K562 (cell line): ENCODE results near the gene ZNF17. TPM values are rescaled to one million over a fixed set of nuclear protein-coding genes. Genes with fewer than 3 reads are reported as not detected.
A peak's percentile ranks its signal among the peaks of the same experiment; 100 is the strongest.

Source experiments
- ARID1B ChIP-seq: fragments of 450-650 bp; IDR thresholded peaks from 2 replicates; pipeline ENCODE4 v1.6.1; 2016; ENCODE audit warnings: antibody characterized with exemption, mild to moderate bottlenecking, inconsistent platforms
- CHAMP1 ChIP-seq: fragments of 450-650 bp; IDR thresholded peaks from 2 replicates; pipeline ENCODE4 v1.6.1; 2016; ENCODE audit warnings: mild to moderate bottlenecking
- CXXC5 ChIP-seq: fragments of 250-450 bp; sonication (Bioruptor Pico); IDR thresholded peaks from 2 replicates; pipeline ENCODE4 v1.8.0; 2022; ENCODE audit warnings: inconsistent platforms, mild to moderate bottlenecking, moderate library complexity
- DMBX1 ChIP-seq: fragments of 250-450 bp; sonication (Bioruptor Pico); IDR thresholded peaks from 2 replicates; pipeline ENCODE4 v1.8.0; 2022; ENCODE audit warnings: inconsistent platforms, mild to moderate bottlenecking, moderate library complexity, borderline replicate concordance
- ESRRA ChIP-seq: fragments of 450-650 bp; IDR thresholded peaks from 2 replicates; pipeline ENCODE4 v1.6.1; 2014; ENCODE audit warnings: low read depth, mild to moderate bottlenecking, moderate library complexity, borderline replicate concordance
- ETV1 ChIP-seq: fragments of 450-650 bp; conservative IDR thresholded peaks from 2 replicates; pipeline ENCODE4 v1.6.1; 2016; ENCODE audit warnings: missing genetic modification characterization, control low read depth, low read depth, missing compliant biosample characterization
- FOXK2 ChIP-seq, 2 experiments: fragments of 450-650 bp; IDR thresholded peaks in 1 of 2; conservative IDR thresholded peaks in 1 of 2; 2 replicates each; pipeline ENCODE4 v1.6.1; 2016; ENCODE audit warnings: low read depth in 2 of 2, mild to moderate bottlenecking in 1 of 2
- KHSRP ChIP-seq: fragments of 450-650 bp; IDR thresholded peaks from 2 replicates; pipeline ENCODE4 v1.6.1; 2017
- MCM7 ChIP-seq, 2 experiments: fragments of 450-650 bp; IDR thresholded peaks; 2 replicates each; pipeline ENCODE4 v1.6.1; 2016 to 2018
- NR1H2 ChIP-seq: sonication (generic); formaldehyde crosslinking; IDR thresholded peaks from 2 replicates; pipeline ENCODE4 v1.4.0; 2020; ENCODE audit warnings: mild to moderate bottlenecking, missing genetic modification reagents
- RBM17 ChIP-seq: fragments of 200-400 bp; formaldehyde crosslinking; IDR thresholded peaks from 2 replicates; pipeline ENCODE4 v1.6.1; 2017; ENCODE audit warnings: low read depth, mild to moderate bottlenecking, low read length, borderline replicate concordance
- STAT5A ChIP-seq: IDR thresholded peaks from 2 replicates; pipeline ENCODE4 v1.6.1; 2012; ENCODE audit warnings: low read length, inconsistent platforms, borderline replicate concordance
- TAF9B ChIP-seq: fragments of 450-650 bp; IDR thresholded peaks from 2 replicates; pipeline ENCODE4 v1.6.1; 2018; ENCODE audit warnings: mild to moderate bottlenecking; ENCODE audit not compliant: partially characterized antibody
- TFAM ChIP-seq: fragments of 250-450 bp; sonication (Bioruptor Pico); conservative IDR thresholded peaks from 2 replicates; pipeline ENCODE4 v1.5.0; 2021; ENCODE audit warnings: mild to moderate bottlenecking, moderate library complexity
- TSHZ1 ChIP-seq: fragments of 250-450 bp; sonication (Bioruptor Pico); IDR thresholded peaks from 2 replicates; pipeline ENCODE4 v1.4.0; 2020; ENCODE audit warnings: mild to moderate bottlenecking, moderate library complexity
- ZFP1 ChIP-seq: fragments of 450-650 bp; formaldehyde crosslinking; IDR thresholded peaks from 2 replicates; pipeline ENCODE4 v1.4.0; 2020; ENCODE audit warnings: mild to moderate bottlenecking, mixed read lengths
- ZNF165 ChIP-seq: fragments of 250-450 bp; sonication (Bioruptor Pico); IDR thresholded peaks from 2 replicates; pipeline ENCODE4 v1.4.0; 2020; ENCODE audit warnings: borderline replicate concordance
- ZNF212 ChIP-seq: fragments of 450-650 bp; formaldehyde crosslinking; IDR thresholded peaks from 2 replicates; pipeline ENCODE4 v1.4.0; 2020; ENCODE audit warnings: mild to moderate bottlenecking
- ZNF3 ChIP-seq: fragments of 250-450 bp; sonication (Bioruptor Pico); IDR thresholded peaks from 2 replicates; pipeline ENCODE4 v1.5.0; 2021; ENCODE audit warnings: mild to moderate bottlenecking, moderate library complexity
- ZNF583 ChIP-seq: fragments of 250-450 bp; sonication (Bioruptor Pico); IDR thresholded peaks from 2 replicates; pipeline ENCODE4 v1.4.0; 2020
- polyA plus RNA-seq, 8 experiments: library from polyadenylated mRNA; depleted of rRNA in 4 of 8; stranded (reverse) in 5 of 8; unstranded in 3 of 8; fragments of >200 nt; fragmentation: Nextera tagmentation in 2 of 8; fragmentation: Illumina TruSeq in 1 of 8; extraction: Ambion mirVana in 2 of 8; extraction: Trizol in 1 of 8; gene quantifications; 2 replicates each; pipeline versions ENCODE4 v1.2.1 to v1.2.3, GENCODE V29; 2011 to 2014; ENCODE audit warnings: inconsistent platforms in 1 of 8, missing spikeins in 1 of 8
- total RNA-seq, 7 experiments: library from RNA; depleted of rRNA in 6 of 7; stranded (reverse); fragments of >200 nt in 6 of 7; fragmentation: Illumina TruSeq in 2 of 7; extraction: Trizol in 2 of 7; gene quantifications; 2 replicates each; pipeline versions ENCODE4 v1.2.1 to v1.2.3, GENCODE V29; 2011 to 2021; ENCODE audit warnings: low replicate concordance in 1 of 7
- TF ChIP-seq, protein P1 (sequence below): fragments of 250-450 bp; sonication (Bioruptor Pico); IDR thresholded peaks from 2 replicates; pipeline ENCODE4 v1.4.0; 2020; ENCODE audit warnings: mild to moderate bottlenecking, moderate library complexity, borderline replicate concordance

ZNF17 gene
- total and polyA plus RNA-seq, 9 of the 15 experiments (the other 6 are each of a cell fraction or from before 2014, with no cell fraction given), result 5.3 to 8.6 (median 6.5) TPM

- TF ChIP-seq, protein P1, sequence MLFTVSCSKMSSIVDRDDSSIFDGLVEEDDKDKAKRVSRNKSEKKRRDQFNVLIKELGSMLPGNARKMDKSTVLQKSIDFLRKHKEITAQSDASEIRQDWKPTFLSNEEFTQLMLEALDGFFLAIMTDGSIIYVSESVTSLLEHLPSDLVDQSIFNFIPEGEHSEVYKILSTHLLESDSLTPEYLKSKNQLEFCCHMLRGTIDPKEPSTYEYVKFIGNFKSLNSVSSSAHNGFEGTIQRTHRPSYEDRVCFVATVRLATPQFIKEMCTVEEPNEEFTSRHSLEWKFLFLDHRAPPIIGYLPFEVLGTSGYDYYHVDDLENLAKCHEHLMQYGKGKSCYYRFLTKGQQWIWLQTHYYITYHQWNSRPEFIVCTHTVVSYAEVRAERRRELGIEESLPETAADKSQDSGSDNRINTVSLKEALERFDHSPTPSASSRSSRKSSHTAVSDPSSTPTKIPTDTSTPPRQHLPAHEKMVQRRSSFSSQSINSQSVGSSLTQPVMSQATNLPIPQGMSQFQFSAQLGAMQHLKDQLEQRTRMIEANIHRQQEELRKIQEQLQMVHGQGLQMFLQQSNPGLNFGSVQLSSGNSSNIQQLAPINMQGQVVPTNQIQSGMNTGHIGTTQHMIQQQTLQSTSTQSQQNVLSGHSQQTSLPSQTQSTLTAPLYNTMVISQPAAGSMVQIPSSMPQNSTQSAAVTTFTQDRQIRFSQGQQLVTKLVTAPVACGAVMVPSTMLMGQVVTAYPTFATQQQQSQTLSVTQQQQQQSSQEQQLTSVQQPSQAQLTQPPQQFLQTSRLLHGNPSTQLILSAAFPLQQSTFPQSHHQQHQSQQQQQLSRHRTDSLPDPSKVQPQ (CRISPR knock-in tag), result no peak
- no peak for TF ChIP-seq ZFP1 (CRISPR knock-in tag)
- TF ChIP-seq STAT5A, result no peak
- TF ChIP-seq NR1H2 (CRISPR knock-in tag), result no peak
- peak; percentile 97 for TF ChIP-seq CXXC5 (CRISPR knock-in tag)
- TF ChIP-seq TAF9B, result no peak
- no peak for TF ChIP-seq MCM7 (IDR thresholded peaks at IDR 0.05)
- no peak for TF ChIP-seq KHSRP
- peak; percentile 42 for TF ChIP-seq ESRRA
- no peak for TF ChIP-seq TSHZ1
- no peak for TF ChIP-seq CHAMP1
- no peak for TF ChIP-seq RBM17
- TF ChIP-seq ZNF583 (CRISPR knock-in tag), result no peak
- no peak for TF ChIP-seq ZNF212 (CRISPR knock-in tag)
- no peak for TF ChIP-seq TFAM
- TF ChIP-seq ZNF165, result no peak
- TF ChIP-seq FOXK2 (conservative IDR thresholded peaks at IDR 0.05 in 1 of 2, IDR thresholded peaks at IDR 0.05 in 1 of 2; ENCODE audit: low read depth in 2 of 2), result peak; percentile 95 to 98
- TF ChIP-seq ARID1B, result no peak
- no peak for TF ChIP-seq ZNF3 (CRISPR knock-in tag)
- no peak for TF ChIP-seq ETV1 (tag)
- no peak for TF ChIP-seq DMBX1
Observed at GRCh38 chr19:57410877-57411671, at the start of gene ZNF17 (continued).
